ENCODE data around the gene CDKL5.

DNA sequence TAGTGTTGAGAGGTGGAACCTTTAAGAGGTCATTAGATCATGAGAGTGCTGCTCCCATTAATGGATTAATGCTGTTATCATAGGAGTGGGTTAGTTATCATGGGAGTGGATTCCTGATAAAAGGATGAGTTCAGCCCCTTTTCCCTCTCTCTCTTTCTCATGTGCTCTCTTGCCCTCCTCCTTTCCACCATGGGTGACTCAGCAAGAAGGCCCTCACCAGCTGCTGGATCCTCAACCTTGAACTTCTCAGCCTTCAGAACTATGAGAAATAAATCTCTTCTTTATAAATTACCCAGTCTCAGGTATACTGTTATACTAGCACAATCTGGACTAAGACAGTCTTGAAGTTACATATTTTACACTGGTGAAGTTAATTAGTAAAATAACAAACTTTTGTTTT lies 10.0 kb upstream of the CDKL5 start:
- TF ChIP-seq, protein P1, sequence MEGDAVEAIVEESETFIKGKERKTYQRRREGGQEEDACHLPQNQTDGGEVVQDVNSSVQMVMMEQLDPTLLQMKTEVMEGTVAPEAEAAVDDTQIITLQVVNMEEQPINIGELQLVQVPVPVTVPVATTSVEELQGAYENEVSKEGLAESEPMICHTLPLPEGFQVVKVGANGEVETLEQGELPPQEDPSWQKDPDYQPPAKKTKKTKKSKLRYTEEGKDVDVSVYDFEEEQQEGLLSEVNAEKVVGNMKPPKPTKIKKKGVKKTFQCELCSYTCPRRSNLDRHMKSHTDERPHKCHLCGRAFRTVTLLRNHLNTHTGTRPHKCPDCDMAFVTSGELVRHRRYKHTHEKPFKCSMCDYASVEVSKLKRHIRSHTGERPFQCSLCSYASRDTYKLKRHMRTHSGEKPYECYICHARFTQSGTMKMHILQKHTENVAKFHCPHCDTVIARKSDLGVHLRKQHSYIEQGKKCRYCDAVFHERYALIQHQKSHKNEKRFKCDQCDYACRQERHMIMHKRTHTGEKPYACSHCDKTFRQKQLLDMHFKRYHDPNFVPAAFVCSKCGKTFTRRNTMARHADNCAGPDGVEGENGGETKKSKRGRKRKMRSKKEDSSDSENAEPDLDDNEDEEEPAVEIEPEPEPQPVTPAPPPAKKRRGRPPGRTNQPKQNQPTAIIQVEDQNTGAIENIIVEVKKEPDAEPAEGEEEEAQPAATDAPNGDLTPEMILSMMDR (IDR thresholded peaks at IDR 0.05): no peak
- no peak for TF ChIP-seq POLR2AphosphoS5 (IDR thresholded peaks at IDR 0.05)
